Measurements from ENCODE around the gene SNTG2.

DNA sequence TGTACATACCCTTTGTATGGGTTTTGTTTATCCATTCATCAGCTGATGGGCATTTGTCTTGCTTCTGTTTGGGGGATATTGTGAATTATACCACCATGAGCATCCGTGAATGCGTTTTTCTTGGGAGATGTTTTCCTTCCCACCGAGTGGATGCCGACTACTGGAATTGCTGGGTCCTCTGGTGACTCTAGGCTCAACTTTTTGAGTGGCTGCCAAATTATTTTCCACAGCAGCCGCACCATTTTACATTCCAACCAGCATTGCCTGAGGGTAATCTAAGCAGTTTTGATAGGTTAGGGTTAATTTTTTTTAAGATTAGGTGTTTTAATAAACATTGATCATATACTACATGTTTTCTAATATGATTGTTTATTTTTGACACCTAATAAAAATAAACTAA is 220.1 kb downstream of the SNTG2 start:
- TF ChIP-seq, protein P1, sequence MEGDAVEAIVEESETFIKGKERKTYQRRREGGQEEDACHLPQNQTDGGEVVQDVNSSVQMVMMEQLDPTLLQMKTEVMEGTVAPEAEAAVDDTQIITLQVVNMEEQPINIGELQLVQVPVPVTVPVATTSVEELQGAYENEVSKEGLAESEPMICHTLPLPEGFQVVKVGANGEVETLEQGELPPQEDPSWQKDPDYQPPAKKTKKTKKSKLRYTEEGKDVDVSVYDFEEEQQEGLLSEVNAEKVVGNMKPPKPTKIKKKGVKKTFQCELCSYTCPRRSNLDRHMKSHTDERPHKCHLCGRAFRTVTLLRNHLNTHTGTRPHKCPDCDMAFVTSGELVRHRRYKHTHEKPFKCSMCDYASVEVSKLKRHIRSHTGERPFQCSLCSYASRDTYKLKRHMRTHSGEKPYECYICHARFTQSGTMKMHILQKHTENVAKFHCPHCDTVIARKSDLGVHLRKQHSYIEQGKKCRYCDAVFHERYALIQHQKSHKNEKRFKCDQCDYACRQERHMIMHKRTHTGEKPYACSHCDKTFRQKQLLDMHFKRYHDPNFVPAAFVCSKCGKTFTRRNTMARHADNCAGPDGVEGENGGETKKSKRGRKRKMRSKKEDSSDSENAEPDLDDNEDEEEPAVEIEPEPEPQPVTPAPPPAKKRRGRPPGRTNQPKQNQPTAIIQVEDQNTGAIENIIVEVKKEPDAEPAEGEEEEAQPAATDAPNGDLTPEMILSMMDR (IDR thresholded peaks at IDR 0.05; ENCODE audit: extremely low read depth in 1 of 2, insufficient read depth in 1 of 2, low read depth in 1 of 2, low read length in 2 of 2) = no peak
- TF ChIP-seq, protein P2, sequence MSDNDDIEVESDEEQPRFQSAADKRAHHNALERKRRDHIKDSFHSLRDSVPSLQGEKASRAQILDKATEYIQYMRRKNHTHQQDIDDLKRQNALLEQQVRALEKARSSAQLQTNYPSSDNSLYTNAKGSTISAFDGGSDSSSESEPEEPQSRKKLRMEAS (IDR thresholded peaks at IDR 0.05; ENCODE audit: insufficient read depth, insufficient read length) = no peak
- TF ChIP-seq POLR2A (IDR thresholded peaks at IDR 0.05; ENCODE audit: low read depth, low read length) = no peak
- TF ChIP-seq MYC (IDR thresholded peaks at IDR 0.05; ENCODE audit: low read depth, low read length) = no peak
- no peak for TF ChIP-seq EZH2 (IDR thresholded peaks at IDR 0.05; ENCODE audit: borderline replicate concordance, low read depth, low read length, severe bottlenecking)
- no peak for TF ChIP-seq POLR2AphosphoS5 (IDR thresholded peaks at IDR 0.05; ENCODE audit: insufficient read depth, low read depth, low read length)
